Stomach (tissue), 9 donors: Measurements from ENCODE around the gene PRDM13. TPM values are rescaled to one million over a fixed set of nuclear protein-coding genes. Genes with fewer than 3 reads are reported as not detected.

Experiments used
- DNase-seq, 2 donors: peaks; one replicate each; pipeline versions ENCODE4 v3.0.0 to v3.0.0-alpha.2; 2013 to 2019
- H3K27ac ChIP-seq, 5 donors: fragments of 200-600 bp in 4 of 5; sonication (generic) in 4 of 5; one replicate each; pipeline ENCODE4 v1.5.1; 2013 to 2019; ENCODE audit warnings: mild to moderate bottlenecking in 1 of 5, moderate library complexity in 1 of 5
- H3K27me3 ChIP-seq, 3 donors: fragments of 200-600 bp; sonication (generic); one replicate each; pipeline ENCODE4 v1.5.1; 2017 to 2019; ENCODE audit warnings: mixed run types in 1 of 3
- H3K36me3 ChIP-seq, 4 donors: fragments of 200-600 bp; sonication (generic); 1 replicate in 3 of 4; 2 replicates in 1 of 4; pipeline ENCODE4 v1.5.1; 2016 to 2019
- H3K4me1 ChIP-seq, 4 donors: fragments of 200-600 bp; sonication (generic); one replicate each; pipeline ENCODE4 v1.5.1; 2016 to 2019
- H3K4me3 ChIP-seq, 4 donors: fragments of 200-600 bp; sonication (generic) in 3 of 4; one replicate each; pipeline ENCODE4 v1.5.1; 2016 to 2019; ENCODE audit warnings: mild to moderate bottlenecking in 1 of 4
- H3K9me3 ChIP-seq, 4 donors: fragments of 200-600 bp; sonication (generic); one replicate each; pipeline ENCODE4 v1.5.1; 2016 to 2019
- CTCF ChIP-seq, 7 experiments: fragments of 450-650 bp in 4 of 7; fragments of 200-600 bp in 3 of 7; sonication (generic) in 3 of 7; IDR thresholded peaks; one replicate each; pipeline ENCODE4 v1.5.1; 2016 to 2019; ENCODE audit warnings: antibody characterized with exemption in 7 of 7, control low read depth in 2 of 7, mild to moderate bottlenecking in 1 of 7
- EP300 ChIP-seq: sonication (generic); formaldehyde crosslinking; IDR thresholded peaks from one replicate; pipeline ENCODE4 v1.6.1; 2017; ENCODE audit warnings: antibody characterized with exemption
- POLR2A ChIP-seq, 4 donors: fragments of 450-650 bp; IDR thresholded peaks; one replicate each; pipeline ENCODE4 v1.6.1; 2016; ENCODE audit warnings: antibody characterized with exemption in 4 of 4, control low read depth in 2 of 4, mild to moderate bottlenecking in 1 of 4, moderate library complexity in 1 of 4
- POLR2AphosphoS5 ChIP-seq, 3 donors: sonication (generic); formaldehyde crosslinking; IDR thresholded peaks; one replicate each; pipeline ENCODE4 v1.6.1; 2016; ENCODE audit warnings: antibody characterized with exemption in 3 of 3
- WGBS, 5 donors: extraction: QIAGEN DNeasy Blood & Tissue Kit in 3 of 5; methylation state at CpG; one replicate each; pipeline versions ENCODE4 v1.1.5 to v1.1.7; 2013 to 2018; 5-methylcytosine and 5-hydroxymethylcytosine counted together
- intact Hi-C: fragments of 100-400 bp; cut with DNase I; formaldehyde crosslinking; loops from one replicate; pipeline ENCODE4 v1.15.1; 2023; ENCODE audit warnings: low total_unique reads
- polyA plus RNA-seq, 3 donors: library from polyadenylated mRNA; stranded (reverse); fragments of 200-250 nt; gene quantifications; one replicate each; pipeline ENCODE4 v1.2.3, GENCODE V29; 2013
- total RNA-seq, 5 donors: library from RNA; depleted of rRNA; stranded (reverse); fragments of >200 nt; gene quantifications; one replicate each; pipeline versions ENCODE4 v1.1.0 to v1.2.3, GENCODE V29; 2014 to 2016
- donor health status: healthy with polysubstance abuse.
- donor health status: Bipolar disorder and iron deficiency.
- donor health status: healthy.

The PRDM13 gene
- total and polyA plus RNA-seq, 8 donors = not detected

GRCh38 chr6:99605911-99606655, 550 bp upstream of the PRDM13 start:
- Histone ChIP-seq H3K9me3 (no peaks in the 10 kb centered on the region), H3K27me3 (peaks cover 59 to 100% (median 98%) of the 10 kb centered on the region in 3 donors), H3K36me3 (no peaks in the 10 kb centered on the region), H3K4me3 (no peak overlapping the region), H3K27ac (no peak overlapping the region), H3K4me1 (peaks cover 16 to 55% (median 42%) of the 10 kb centered on the region in 4 donors)
- DNase-seq = no peak
- TF ChIP-seq CTCF (IDR thresholded peaks at IDR 0.05) = no peak
- TF ChIP-seq POLR2AphosphoS5 (IDR thresholded peaks at IDR 0.05) = no peak
- TF ChIP-seq POLR2A (IDR thresholded peaks at IDR 0.05) = no peak
- TF ChIP-seq EP300 = no peak
- WGBS, 5 donors = 15 to 21% (median 17%) methylated on average over 16 of the region's 16 CpGs
- intact Hi-C loops = no loop called here

DNA sequence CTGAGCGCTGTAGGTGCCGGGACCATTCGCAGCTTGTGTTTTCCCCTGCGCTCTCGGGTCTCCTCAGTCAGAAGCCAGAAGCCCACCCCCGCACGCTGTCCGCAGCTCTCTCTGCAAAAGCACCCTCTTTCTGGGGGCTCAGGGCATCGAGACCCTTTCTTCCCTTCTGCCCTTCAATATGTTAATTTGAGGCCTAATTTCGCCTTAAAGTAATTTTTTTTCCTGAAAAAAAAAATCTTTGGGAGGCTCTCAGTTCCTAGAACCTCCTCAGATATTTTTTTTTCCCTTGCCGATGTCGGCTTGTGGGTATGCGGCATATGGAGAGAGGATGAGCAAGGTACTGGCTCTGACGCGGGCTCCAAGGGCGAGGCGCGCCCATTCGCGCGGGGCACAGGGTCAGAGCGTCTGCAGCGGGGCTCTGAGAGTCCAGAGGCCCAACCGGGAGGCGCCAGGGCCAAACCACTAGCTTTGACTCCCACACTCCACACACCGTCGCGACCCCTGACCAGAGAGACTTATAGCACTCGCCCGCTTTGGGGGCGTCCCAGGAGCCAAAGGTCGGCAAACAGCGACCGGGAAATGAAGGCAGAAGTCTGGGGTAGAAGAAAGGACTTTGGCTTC, 893 bp downstream of the PRDM13 start:
- H3K36me3 ChIP-seq = no peaks in the 10 kb centered on the region
- WGBS, 5 donors = 6 to 10% (median 8%) methylated on average over 34 of the region's 34 CpGs
- H3K27me3 ChIP-seq = peaks cover 60 to 100% (median 96%) of the 10 kb centered on the region in 3 donors
- no peak overlapping the region for H3K4me3 ChIP-seq
- peaks cover 16 to 52% (median 40%) of the 10 kb centered on the region in 4 donors for H3K4me1 ChIP-seq
- intact Hi-C loops = no loop called here
- DNase-seq = no peak
- no peak overlapping the region for H3K27ac ChIP-seq
- TF ChIP-seq EP300 = no peak
- TF ChIP-seq POLR2AphosphoS5 (IDR thresholded peaks at IDR 0.05) = no peak
- TF ChIP-seq CTCF (IDR thresholded peaks at IDR 0.05) = no peak
- no peak for TF ChIP-seq POLR2A (IDR thresholded peaks at IDR 0.05)
- peaks cover 0 to 2% (median 0%) of the 10 kb centered on the region in 4 donors for H3K9me3 ChIP-seq

- TF ChIP-seq POLR2AphosphoS5 (IDR thresholded peaks at IDR 0.05) (no peak), POLR2A (IDR thresholded peaks at IDR 0.05) (no peak), EP300 (no peak), CTCF (IDR thresholded peaks at IDR 0.05) (no peak)
- no peak for DNase-seq
- Histone ChIP-seq H3K27me3 (peaks cover 62 to 100% (median 96%) of the 10 kb centered on the region in 3 donors), H3K9me3 (peaks cover 0 to 4% (median 0%) of the 10 kb centered on the region in 4 donors), H3K36me3 (no peaks in the 10 kb centered on the region), H3K4me1 (peaks cover 17 to 51% (median 40%) of the 10 kb centered on the region in 4 donors), H3K4me3 (no peak overlapping the region), H3K27ac (no peak overlapping the region)
- 5 to 7% (median 6%) methylated on average over 26 to 29 of the region's 29 CpGs for WGBS, 5 donors
- intact Hi-C loops = no loop called here
Observed at GRCh38 chr6:99608059-99608885, 1.6 kb downstream of the PRDM13 start.

- WGBS, 5 donors = 7 to 13% (median 9%) methylated on average over 22 to 24 of the region's 24 CpGs
Observed at GRCh38 chr6:99608886-99609482, 2.4 kb downstream of the PRDM13 start.

More at GRCh38 chr6:99608886-99609482, 2.4 kb downstream of the PRDM13 start:
- H3K9me3 ChIP-seq = peaks cover 0 to 4% (median 0%) of the 10 kb centered on the region in 4 donors
- peaks cover 64 to 100% (median 96%) of the 10 kb centered on the region in 3 donors for H3K27me3 ChIP-seq
- H3K36me3 ChIP-seq = no peaks in the 10 kb centered on the region
- TF ChIP-seq POLR2A (IDR thresholded peaks at IDR 0.05) (no peak), EP300 (no peak), CTCF (IDR thresholded peaks at IDR 0.05) (no peak), POLR2AphosphoS5 (IDR thresholded peaks at IDR 0.05) (no peak)
- no peak for DNase-seq
- intact Hi-C loops = no loop called here
- no peak overlapping the region for H3K4me3 ChIP-seq
- H3K4me1 ChIP-seq = peaks cover 17 to 51% (median 40%) of the 10 kb centered on the region in 4 donors
- H3K27ac ChIP-seq = no peak overlapping the region
